Measurements from ENCODE around the gene STX1A.
A peak's percentile ranks its signal among the peaks of the same experiment; 100 is the strongest.

Gene STX1A

DNA sequence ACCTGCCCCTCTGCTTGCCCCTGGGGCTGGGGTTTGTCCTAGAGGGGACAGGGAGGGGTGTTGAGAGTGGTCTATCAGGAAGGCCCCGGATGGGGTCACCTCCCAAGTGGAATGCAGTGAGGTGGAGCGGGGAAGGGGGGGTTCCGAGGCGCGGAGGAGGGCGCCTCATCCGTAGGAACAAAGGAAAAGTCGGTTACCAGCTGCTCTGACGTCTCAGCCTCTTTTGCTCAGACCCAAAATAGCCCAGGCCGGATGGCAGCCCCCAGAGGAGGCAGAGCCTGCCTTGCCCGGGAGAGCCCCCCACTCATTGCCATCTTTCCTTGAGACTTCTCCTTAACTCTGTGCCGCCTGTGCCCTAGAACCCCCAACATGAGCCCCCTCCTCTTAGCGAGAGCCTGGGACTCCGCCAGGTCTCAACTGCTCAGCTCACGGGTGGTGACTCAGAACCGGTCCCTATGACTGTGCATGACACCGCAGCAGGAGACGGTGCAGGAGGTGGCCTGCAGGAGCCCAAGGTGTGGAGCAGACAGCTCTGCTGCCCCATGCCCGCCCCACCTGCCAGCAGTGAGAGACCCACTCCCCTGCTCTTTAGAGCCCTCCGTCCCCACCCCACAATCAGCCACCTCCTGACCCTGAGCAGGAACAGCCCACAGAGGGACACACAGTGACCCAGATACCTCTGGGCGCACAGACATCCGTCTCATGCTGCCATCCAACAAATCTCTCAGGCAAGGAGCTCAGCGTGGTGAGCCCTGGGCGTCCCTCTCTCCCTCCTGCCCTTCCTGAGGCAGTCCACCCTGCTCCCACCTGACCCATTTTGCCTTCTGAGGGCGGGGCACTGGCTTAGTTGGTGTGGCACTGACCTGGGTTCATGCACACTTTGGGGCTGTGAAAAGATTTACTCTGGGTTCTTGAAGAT lies 13.1 kb downstream of the STX1A start:
- DNase-seq = peak in 1 of 3 experiments; percentile 47

DNA sequence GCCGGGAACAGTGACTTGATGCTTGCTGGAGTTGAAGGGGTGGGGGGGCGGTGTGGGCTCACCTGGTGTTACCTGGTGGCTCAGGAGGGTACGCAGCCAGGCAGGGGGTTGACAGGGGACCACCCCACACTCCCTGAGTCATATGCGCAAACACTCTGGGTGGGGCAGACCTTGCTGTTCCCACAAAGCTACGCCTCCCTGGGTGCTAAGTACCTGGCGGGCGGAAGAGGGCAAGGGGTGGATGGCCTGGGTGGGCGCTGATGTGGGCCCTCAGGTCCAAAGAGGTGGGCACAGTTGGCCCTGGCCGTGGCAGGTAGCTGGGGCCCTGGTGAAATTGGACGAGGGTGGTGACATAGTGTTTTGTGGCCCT lies 13.9 kb downstream of the STX1A start:
- no peak for DNase-seq

DNA sequence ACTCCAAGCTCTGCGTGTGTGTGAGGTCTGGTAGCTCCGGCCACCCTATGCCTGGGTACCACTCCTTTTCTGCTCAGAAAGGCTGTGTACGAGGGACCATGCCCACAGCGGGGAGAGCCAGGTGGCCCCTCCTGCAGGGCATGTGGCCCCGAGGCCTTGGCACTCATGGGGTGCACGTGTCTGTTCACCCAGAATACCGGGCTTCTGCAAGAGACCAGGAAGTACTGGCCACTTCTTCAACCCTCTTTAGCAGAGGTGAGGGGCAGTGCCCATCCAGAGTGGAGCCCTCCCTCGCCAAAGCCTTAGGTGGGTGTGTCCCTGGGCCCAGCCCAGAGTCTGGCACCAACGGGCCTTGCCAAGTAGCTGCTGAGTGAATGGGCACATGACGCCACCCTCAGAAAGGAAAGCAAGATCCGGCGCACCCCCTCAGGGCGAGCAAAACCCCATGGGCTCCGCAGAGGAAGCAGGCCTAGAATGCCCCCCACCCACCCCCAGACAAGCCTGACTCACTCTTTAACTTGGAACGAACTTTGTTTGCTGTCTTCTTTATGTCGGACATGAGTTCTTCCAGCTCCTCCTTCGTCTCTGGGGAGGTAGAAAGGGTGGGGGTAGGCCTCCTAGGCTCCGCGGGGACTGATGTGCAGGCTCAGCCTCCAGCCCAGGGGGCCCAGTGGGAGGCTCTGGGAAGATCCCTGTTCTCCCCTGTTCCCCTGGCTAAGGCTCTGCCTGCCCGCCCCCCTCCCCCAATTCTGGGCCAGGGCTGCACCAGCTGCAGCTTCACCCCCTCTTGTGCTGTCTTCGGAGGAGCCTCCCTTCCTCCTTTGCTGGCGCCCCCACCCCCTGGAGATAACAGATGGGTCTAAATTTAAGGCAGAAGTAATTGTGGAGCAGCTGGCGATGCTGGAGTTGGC lies 14.6 kb downstream of the STX1A start:
- DNase-seq = peak in 2 of 3 experiments; percentile 54 to 69

DNA sequence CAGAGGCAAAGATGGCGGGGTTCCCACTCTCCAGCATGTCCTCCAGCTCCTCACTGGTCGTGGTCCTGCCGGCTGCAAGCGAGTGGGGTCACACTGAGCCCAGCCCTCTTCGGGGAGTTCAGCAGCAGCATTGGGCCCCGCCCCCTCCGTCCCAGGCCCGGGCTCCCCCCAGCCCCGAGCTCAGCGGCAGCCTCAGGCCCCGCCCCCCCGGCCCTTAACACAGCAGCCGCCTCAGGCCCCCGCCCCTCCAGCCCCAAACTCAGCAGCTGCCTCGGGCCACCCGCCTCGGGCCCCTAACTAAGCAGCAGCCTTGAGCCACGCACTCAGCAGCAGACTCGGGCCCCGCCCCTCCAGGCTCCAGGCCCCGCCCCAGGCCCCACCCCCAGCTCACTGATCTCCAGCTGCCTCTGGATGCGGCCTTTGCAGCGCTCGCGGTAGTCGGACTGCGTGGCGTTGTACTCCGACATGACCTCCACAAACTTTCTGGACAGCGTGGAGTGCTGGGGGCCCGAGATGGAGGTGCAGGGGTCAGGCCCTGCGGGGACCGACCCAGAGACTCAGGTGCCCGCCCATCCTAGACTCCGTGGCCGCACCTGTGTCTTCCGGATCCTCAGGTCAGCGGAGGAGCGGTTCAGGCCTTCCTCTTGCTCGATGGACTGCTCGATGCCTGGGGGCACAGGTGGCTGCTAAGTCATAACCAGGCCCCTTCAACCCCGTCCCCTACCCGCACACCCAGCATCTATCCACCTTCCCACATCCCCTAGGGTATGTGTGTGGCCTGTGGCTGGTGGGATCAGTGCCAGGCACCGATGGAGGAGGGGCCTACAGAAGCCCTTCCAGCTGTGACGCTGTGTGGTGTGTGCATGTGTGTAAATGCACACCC lies 15.5 kb downstream of the STX1A start:
- peak in 1 of 3 experiments; percentile 78 for DNase-seq

DNA sequence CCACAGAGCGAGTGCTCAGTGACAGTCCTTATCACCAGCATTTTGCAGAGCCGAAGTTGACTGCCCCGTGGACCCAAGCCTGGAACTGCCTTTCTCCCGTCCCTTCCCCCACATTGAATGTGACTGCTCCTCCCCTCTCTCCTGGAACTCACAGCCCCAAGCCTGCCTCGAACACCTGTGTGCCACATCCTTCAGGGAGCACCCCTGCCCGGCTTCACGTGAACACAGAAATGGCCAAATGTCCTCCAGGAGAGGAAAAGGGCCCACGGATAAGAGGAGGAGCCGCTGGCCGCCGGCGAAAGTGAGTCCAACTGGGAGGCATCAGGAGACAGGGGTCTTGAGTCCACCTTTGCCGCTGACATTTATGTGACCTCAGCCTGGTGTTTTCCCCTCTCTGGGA lies 16.2 kb downstream of the STX1A start:
- DNase-seq = no peak

DNA sequence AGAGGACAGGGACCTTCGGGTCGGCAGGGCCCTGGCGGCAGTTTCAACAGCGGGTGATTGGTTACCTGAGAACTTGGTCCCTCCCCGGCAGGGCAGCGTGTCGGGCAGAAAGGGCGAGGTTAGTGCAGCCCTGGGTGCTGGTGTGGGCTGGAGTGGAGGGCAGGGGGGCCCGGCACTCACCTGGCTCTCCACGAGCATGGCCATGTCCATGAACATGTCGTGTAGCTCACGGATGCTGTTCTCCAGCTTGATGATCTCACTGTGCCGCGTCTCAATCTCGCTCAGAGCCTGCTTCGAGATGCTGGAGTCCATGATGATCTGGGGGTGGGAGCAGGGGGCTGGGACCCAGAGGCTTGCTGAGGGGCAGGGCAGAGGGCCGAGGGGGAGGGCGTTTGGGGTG lies 16.8 kb downstream of the STX1A start:
- no peak for DNase-seq

DNA sequence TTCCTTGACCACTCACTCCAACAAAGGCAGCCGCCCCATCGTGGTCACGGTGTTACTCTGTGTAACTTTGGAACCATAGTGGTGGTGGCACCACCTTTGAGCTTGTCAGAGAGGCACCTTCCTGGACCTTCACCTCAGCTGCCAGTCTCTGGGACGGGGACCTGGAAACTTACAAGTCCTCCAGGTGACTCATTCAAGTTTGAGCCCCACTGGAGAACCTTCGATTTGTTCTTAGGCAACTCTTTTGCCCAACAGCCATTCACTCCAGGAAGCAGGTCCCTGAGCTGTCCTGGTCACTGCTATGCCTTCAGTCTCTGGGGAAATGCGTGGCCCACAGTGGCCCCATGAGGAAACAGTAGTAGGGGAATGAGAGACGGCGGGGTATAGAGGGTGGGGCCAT lies 17.2 kb downstream of the STX1A start:
- DNase-seq = no peak

DNA sequence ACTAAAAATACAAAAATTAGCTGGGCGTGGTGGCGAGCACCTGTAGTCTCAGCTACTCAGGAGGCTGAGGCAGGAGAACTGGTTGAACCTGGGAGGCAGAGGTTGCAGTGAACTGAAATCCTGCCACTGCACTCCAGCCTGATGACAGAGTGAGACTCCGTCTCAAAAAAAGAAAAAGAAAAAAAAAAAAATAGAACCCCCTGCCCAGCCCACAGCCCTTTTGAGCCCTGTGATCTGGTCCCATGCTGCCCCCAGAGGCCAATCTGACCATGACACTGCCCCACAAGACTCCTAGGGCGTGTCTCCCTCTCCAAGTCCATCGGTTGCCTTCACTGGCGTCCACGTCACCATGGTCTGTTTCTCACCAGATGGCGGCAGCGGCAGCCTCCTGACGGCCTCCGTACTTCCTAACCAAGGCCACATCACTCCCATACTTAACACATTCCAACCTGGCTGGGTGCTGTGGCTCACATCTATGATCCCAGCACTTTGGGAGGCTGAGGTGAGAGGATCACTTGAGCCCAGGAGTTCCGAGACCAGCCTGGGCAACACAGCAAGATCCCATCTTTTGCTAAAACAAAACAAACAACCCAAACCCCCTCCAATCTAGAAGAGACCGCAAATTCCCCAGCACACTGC lies 18.0 kb downstream of the STX1A start:
- DNase-seq = peak in 1 of 3 experiments; percentile 37

DNA sequence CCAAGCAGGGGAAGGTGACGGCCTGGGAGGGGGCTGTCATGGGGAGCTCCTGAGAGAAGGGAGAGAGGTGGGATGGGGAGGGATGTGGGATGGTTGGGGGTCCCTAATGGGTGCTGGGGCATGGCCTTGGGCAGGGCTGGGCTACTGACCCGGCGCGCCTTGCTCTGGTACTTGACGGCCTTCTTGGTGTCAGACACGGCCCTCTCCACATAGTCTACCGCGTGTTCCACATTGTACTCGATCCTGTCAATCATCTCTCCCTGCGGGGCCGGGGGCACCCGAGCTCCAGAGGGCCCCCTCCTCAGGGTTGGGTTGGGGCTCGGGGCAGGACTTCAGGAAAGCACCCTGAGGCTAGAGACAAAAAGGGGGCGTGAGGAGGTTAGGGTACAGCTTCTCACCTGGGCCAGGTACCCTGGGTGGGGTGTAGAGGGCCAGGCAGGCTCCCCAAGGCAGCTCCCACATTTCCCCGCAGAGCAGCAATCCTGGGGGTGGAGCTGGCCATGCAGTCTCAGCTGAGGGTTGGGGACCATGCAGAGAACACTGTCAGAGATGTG lies 18.8 kb downstream of the STX1A start:
- DNase-seq = no peak

DNA sequence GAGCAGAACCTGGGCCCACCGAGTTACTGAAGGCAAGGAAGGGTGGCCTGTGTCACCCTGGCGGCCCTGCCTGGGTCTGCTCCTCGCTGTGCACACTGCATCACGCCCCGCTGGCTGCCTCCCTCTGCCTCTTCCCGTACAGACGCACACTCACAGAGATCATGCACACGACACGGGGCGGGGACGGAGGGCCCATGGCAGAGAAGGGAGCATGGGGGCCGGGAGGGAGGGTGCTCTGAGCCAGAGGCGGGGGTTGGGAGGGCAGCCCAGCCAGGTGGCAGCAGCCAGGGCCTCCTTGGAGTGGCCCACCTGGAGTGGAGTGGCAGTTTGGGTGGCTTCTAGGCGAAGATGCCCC lies 19.4 kb downstream of the STX1A start:
- no peak for DNase-seq

DNA sequence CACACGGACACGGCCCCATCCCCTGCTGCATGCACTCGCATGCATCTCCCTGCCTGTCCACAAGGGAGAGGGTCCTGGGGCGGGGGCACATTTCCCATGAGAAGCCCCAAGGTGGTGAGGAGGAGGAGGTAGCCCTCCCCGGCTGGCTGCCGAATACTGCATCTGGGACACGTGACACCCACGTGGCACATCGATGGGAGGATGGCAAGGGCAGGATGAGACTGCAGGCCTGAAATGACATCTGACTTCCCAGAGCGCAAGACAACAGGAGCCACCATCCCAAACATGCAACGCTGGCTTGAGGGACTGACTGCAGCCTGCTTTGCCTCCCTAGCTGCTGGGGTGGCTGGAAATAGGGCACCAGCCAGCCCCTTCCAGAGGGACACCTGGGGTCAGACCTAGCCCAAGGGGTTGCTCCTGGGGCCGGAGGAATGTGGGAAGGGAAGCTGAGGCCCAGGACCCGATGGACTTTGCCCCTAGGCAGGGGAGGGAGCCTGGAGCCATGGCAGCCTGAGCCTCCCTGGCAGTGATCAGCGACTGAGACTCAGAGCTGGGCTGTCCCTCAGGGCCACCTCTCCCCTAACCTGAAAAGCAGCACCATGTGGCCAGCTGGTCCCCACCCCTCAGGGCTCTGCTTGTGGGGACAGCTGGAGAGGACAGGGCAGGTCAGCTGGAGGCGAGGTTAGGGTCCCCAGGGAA lies 19.9 kb downstream of the STX1A start:
- DNase-seq = no peak

DNA sequence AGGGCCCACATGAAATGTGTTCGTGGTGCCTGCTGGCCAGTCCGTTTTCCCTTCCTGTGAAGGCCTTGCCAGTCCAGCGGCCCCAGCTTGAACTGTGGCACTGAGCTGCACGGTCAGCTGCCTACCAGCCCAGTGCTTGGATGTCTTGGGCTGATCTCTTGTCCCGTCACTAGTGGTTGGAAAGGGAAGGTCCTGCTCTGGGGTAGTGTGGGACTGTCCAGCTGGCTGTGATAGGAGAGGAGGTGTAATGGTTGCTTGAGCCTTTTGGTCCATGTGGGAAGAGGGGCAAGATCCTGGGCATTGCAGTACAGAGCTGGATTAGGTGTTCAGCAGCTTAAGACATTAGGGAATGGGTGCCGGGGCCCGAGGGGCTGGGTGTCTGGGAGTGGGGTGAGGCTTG lies 21.1 kb downstream of the STX1A start:
- no peak for DNase-seq

DNA sequence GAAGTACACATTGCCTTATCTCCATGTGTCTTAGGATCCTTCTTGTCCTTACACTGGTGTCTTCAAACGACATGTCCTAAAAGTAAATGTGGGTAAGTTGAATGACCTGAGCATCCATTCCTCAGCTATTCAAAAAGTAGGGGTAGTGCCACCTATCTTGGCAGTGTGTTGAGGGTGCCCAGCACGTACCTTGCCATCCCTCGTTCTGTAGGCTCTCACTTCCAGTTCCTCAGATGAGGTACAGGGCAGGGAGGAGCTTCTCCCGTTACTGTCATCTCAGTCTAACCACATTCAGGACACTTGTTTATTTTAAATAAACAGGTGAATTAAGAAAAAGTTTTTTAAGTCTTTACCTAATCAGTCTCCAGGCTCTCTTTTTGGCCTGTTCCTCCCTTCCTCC lies 23.1 kb downstream of the STX1A start:
- no peak for DNase-seq

DNA sequence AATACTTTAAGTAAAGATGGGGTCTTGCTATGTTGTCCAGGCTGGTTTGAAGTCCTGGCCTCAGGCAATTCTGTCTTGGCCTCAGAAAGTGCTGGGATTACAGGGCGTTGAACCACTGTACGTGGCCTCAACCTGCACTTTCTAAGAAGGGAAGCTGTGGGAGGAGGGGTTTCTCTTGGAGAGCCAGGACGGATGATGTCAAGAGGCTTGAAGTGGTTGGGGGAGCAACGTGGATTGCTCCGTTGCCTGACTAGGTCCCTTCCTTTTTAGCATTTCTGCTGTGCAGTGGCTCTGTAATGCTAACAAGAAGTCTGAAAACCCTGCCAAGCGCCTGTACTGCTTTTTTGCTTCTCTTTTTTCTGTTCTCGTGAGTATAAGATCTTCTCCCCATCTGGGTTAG lies 28.8 kb downstream of the STX1A start:
- DNase-seq = no peak

DNA sequence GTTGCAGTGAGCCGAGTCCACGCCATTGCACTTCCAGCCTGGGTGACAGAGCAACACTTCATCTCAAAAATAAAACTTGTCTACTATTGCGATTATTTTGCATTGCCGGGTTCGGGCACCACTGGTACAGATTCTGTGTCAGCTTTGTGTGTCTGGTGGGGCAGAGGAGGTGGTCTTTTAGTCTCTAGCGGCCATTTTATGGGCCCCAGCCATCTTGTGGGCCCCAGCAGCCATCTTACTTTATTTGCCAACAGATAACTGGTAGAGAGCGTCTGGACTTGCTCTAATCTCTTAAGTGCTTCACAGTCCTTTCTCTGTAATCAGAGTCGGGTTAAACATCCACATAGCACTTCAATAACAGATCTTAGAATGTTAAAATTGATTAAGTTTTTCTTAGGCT lies 31.2 kb downstream of the STX1A start:
- no peak for DNase-seq

DNA sequence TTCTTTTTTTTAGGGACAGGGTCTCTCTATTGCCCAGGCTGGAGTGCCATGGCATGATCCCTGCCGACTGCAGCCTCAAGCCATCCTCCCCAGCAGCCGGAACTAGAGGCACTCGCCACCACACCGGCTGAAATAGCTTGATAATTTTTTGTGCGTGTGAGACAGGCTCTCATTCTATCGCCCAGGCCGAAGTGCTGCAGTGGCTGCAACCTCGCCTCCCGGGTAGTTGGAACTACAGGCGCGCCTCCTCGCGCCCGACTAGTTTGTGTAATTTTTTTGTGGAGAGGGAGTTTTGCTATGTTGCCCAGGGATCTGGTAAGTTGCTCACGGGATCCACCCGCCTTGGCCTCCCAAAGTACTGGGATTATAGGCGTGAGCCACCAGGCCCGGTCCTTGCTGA lies 34.2 kb downstream of the STX1A start:
- DNase-seq = no peak

DNA sequence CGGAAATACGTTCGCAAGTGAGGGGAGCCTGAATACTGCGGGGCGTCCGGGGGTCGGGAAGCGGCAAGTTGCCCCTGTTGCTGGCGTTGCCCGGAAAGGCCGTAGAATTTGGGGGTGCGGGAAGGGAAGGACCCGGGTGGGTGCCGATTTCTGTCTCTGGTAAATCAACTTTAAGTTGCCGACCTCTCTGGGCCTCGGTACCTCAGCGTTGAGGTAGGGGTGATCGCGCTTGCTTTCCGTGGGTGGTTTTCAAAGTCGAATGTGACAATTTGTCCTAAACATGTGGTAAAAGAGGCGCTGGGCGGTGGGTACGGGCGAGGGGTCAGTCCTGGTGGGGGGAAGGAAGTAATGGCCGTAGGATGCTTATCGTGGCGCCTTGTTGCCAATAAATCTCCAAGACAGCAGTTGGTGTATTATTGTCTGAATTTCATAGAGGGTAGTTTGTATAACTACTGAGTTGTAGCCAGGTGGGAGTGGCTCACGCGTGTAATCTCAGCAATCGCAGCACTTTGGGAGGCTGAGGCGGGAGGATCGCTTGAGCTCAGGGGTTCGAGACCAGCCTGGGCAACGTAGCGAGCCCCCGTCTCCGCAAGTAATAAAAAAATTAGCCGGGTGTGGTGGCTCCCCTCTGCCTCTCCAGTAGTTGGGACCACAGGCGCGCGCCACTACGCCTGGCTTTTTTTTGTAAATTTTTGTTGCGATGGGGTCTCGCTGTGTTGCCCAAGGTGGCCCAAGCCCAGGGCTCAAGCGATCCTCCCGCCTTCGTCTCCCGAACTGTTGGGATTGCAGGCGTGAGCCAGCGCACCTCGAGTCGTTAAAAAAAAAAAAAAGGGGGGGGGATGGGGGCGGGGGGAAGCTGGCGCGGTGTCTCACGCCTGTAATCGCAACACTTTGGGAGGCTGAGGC lies 35.4 kb downstream of the STX1A start:
- DNase-seq = peak in 2 of 3 experiments; percentile 27 to 59

DNA sequence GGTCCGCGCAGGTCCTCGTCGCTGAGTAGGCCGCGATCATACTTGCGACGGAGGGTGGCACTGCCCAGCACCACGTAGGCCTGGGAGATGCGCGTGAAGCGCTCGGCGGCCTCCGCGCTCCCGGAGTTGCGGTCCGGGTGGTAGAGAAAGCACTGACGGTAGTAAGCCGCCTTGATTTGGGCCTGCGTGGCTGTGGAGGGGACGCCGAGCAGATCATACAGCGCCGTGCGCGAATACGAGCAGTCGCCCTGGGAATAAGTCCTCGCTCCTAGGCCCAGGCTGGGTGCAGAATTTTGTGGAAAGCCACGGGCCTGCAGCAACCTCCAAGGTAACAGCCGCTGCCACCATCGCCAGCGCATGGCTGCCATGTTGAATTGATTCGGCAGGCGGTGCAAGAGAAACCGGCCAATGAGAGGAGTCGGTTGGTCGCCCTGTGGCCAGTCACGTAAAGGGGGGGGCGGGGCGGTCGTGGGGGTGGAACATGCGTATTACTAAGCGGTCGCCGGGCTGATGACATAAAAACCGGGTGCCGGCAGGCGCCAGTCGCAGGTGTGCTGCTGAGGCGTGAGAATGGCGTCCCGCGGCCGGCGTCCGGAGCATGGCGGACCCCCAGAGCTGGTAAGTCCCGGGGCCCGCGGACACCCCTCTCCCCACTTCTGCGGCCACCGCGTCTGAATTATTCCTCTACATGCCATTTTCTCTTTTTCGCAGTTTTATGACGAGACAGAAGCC lies 36.2 kb downstream of the STX1A start, which contains the start of the genes BUD23 and DNAJC30:
Gene BUD23, plus strand, starts transcription at position 542 of the 732 bp plus-strand sequence. Its CDS starts 29 bp downstream, at position 571.
Gene DNAJC30, minus strand, starts transcription at position 398 of the 732 bp plus-strand sequence. Its CDS starts 30 bp downstream, at position 368.
- peak; percentile 96 to 98 (median 97) for DNase-seq

DNA sequence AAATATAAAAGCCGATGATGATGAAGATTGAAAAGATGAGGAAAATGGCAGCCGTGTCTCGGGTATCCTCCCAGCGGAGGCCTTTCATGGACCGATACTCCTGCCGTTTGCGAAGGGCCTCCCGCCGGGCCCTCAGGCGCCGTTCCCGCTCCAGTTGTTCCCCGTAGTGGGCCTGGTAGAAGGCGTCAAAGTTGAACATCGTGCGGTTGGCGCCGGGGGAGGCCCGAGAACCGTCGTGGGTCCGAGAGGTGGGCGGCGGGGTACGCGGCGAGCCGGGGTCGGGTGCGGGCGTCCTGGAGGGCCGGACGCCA lies 36.8 kb downstream of the STX1A start:
- DNase-seq = peak in 1 of 3 experiments; percentile 64

Measured in NCI-H1417 (cell line).